A673 (cell line): Measurements from ENCODE around the gene TRIM16.
"Not testable (repeated sequence)": the region's sequence is repeated elsewhere in the genome, so short reads cannot be mapped to it uniquely, and the experiment has no call there.

Experiments used
- EZH2 ChIP-seq: fragments of 200-600 bp; sonication (generic); IDR thresholded peaks from 2 replicates; pipeline ENCODE4 v1.6.1; 2017; ENCODE audit warnings: borderline replicate concordance, low read depth, mild to moderate bottlenecking, mixed read lengths, antibody characterized with exemption, low read length; ENCODE audit not compliant: poor library complexity, severe bottlenecking
- TF ChIP-seq, protein P1 (sequence below): fragments of 300-800, 200-600 bp; sonication (generic); conservative IDR thresholded peaks from 2 replicates; pipeline ENCODE4 v1.5.1; 2017; ENCODE audit warnings: low read depth, mild to moderate bottlenecking, antibody characterized with exemption, low read length, moderate library complexity, mixed read lengths

- TF ChIP-seq, protein P1, sequence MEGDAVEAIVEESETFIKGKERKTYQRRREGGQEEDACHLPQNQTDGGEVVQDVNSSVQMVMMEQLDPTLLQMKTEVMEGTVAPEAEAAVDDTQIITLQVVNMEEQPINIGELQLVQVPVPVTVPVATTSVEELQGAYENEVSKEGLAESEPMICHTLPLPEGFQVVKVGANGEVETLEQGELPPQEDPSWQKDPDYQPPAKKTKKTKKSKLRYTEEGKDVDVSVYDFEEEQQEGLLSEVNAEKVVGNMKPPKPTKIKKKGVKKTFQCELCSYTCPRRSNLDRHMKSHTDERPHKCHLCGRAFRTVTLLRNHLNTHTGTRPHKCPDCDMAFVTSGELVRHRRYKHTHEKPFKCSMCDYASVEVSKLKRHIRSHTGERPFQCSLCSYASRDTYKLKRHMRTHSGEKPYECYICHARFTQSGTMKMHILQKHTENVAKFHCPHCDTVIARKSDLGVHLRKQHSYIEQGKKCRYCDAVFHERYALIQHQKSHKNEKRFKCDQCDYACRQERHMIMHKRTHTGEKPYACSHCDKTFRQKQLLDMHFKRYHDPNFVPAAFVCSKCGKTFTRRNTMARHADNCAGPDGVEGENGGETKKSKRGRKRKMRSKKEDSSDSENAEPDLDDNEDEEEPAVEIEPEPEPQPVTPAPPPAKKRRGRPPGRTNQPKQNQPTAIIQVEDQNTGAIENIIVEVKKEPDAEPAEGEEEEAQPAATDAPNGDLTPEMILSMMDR, result not testable (repeated sequence)
- TF ChIP-seq EZH2, result not testable (repeated sequence)
Measured at GRCh38 chr17:15731900-15732299, 47.8 kb upstream of the TRIM16 start, which contains the start of gene TBC1D26.
